Right lobe of liver (tissue), 4 donors: ENCODE measurements around the gene CDH13.

Source experiments
- POLR2A ChIP-seq: fragments of 450-650 bp; IDR thresholded peaks from one replicate; pipeline ENCODE4 v1.6.1; 2017; ENCODE audit warnings: antibody characterized with exemption, mild to moderate bottlenecking
- TF ChIP-seq, protein P1 (sequence below), 4 donors: fragments of 200-600 bp in 3 of 4; fragments of 450-650 bp in 1 of 4; IDR thresholded peaks; one replicate each; pipeline versions ENCODE4 v1.5.1 to v1.8.0; 2016 to 2022; ENCODE audit warnings: antibody characterized with exemption in 4 of 4, mild to moderate bottlenecking in 2 of 4
- donor health status: DM: no; HTN: no; CAD: no.
- donor health status: DM: no; HTN: no; CAD: no.
- donor health status: DM: no; HTN: yes; CAD: no.

GRCh38 chr16:83494459-83494858, 867.7 kb downstream of the CDH13 start:
- TF ChIP-seq POLR2A = no peak
- TF ChIP-seq, protein P1, sequence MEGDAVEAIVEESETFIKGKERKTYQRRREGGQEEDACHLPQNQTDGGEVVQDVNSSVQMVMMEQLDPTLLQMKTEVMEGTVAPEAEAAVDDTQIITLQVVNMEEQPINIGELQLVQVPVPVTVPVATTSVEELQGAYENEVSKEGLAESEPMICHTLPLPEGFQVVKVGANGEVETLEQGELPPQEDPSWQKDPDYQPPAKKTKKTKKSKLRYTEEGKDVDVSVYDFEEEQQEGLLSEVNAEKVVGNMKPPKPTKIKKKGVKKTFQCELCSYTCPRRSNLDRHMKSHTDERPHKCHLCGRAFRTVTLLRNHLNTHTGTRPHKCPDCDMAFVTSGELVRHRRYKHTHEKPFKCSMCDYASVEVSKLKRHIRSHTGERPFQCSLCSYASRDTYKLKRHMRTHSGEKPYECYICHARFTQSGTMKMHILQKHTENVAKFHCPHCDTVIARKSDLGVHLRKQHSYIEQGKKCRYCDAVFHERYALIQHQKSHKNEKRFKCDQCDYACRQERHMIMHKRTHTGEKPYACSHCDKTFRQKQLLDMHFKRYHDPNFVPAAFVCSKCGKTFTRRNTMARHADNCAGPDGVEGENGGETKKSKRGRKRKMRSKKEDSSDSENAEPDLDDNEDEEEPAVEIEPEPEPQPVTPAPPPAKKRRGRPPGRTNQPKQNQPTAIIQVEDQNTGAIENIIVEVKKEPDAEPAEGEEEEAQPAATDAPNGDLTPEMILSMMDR (IDR thresholded peaks at IDR 0.05) = no peak
